RPMI7951 (cell line): ENCODE measurements around the gene CCDC183. TPM values are rescaled to one million over a fixed set of nuclear protein-coding genes. Genes with fewer than 3 reads are reported as not detected.
"Not testable (repeated sequence)": the region's sequence is repeated elsewhere in the genome, so short reads cannot be mapped to it uniquely, and the experiment has no call there.

Experiments
- DNase-seq: peaks from one replicate; pipeline ENCODE4 v3.0.0-alpha.2; 2012; ENCODE audit warnings: low read depth
- total RNA-seq: library from RNA; depleted of rRNA; stranded (reverse); fragments of >200 nt; shearing (Covaris generic); gene quantifications from 2 replicates; pipeline ENCODE4 v1.2.3, GENCODE V29; 2014

Gene CCDC183
- total RNA-seq, 1 experiment from 2014 or later = not detected

- no peak for DNase-seq
Observed at GRCh38 chr9:136825295-136826187, 29.4 kb downstream of the CCDC183 start.

GRCh38 chr9:136826188-136826541 lies 30.0 kb downstream of the CCDC183 start:
- no peak for DNase-seq

- DNase-seq = no peak
Observed at GRCh38 chr9:136826703-136827582, 30.8 kb downstream of the CCDC183 start.

- DNase-seq = no peak
Observed at GRCh38 chr9:136827794-136828473, 31.8 kb downstream of the CCDC183 start.

GRCh38 chr9:136828474-136829140 lies 32.5 kb downstream of the CCDC183 start:
- DNase-seq = no peak

GRCh38 chr9:136829412-136829811 lies 33.3 kb downstream of the CCDC183 start:
- no peak for DNase-seq

GRCh38 chr9:136829981-136830885 lies 34.1 kb downstream of the CCDC183 start:
- no peak for DNase-seq

GRCh38 chr9:136831002-136831719 lies 35.0 kb downstream of the CCDC183 start:
- DNase-seq = no peak

GRCh38 chr9:136831720-136832104 lies 35.6 kb downstream of the CCDC183 start:
- no peak for DNase-seq

- DNase-seq = no peak
Observed at GRCh38 chr9:136832581-136832980, 36.4 kb downstream of the CCDC183 start.

- not testable (repeated sequence) for DNase-seq
Observed at GRCh38 chr9:136833381-136834048, 37.4 kb downstream of the CCDC183 start.

GRCh38 chr9:136835162-136835931 lies 39.2 kb downstream of the CCDC183 start:
- no peak for DNase-seq

GRCh38 chr9:136835932-136836904 lies 40.1 kb downstream of the CCDC183 start:
- no peak for DNase-seq

- no peak for DNase-seq
Observed at GRCh38 chr9:136837146-136837855, 41.2 kb downstream of the CCDC183 start.

- DNase-seq = not testable (repeated sequence)
Observed at GRCh38 chr9:136837856-136838277, 41.7 kb downstream of the CCDC183 start.
